ENCODE measurements around the gene SPATA13.

SPATA13 gene

DNA sequence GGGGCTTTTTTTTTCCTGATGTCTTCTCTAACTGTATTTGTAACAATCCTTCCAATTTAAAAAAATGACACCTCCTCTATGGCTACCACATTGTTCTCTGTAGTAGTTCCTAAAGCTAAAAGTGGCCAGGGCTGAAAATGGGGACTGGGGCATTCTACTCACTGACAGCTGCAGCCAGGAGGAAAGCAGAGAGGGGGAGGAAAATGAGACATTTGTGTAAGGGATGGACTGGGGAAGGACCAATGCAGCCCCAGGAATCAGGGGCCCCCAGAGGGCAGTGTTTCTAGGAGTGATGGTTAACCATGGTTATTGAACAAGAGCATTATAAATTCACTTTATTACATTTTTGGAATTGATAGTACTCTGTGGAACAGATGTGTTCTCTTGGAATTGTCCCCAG lies 114.5 kb downstream of the SPATA13 start:
- no peak overlapping the region for H3K27ac ChIP-seq
- intact Hi-C loops (cut with DNase I; ENCODE audit: low total_unique reads): no loop called here
- no peaks in the 10 kb centered on the region for H3K36me3 ChIP-seq
- no peak overlapping the region for H3K4me3 ChIP-seq
- no peak for DNase-seq
- no peaks in the 10 kb centered on the region for H3K9me3 ChIP-seq
- H3K27me3 ChIP-seq: no peaks in the 10 kb centered on the region
- peaks cover 0 to 24% (median 15%) of the 10 kb centered on the region in 4 donors for H3K4me1 ChIP-seq
- TF ChIP-seq, protein P1, sequence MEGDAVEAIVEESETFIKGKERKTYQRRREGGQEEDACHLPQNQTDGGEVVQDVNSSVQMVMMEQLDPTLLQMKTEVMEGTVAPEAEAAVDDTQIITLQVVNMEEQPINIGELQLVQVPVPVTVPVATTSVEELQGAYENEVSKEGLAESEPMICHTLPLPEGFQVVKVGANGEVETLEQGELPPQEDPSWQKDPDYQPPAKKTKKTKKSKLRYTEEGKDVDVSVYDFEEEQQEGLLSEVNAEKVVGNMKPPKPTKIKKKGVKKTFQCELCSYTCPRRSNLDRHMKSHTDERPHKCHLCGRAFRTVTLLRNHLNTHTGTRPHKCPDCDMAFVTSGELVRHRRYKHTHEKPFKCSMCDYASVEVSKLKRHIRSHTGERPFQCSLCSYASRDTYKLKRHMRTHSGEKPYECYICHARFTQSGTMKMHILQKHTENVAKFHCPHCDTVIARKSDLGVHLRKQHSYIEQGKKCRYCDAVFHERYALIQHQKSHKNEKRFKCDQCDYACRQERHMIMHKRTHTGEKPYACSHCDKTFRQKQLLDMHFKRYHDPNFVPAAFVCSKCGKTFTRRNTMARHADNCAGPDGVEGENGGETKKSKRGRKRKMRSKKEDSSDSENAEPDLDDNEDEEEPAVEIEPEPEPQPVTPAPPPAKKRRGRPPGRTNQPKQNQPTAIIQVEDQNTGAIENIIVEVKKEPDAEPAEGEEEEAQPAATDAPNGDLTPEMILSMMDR (IDR thresholded peaks at IDR 0.05): no peak

DNA sequence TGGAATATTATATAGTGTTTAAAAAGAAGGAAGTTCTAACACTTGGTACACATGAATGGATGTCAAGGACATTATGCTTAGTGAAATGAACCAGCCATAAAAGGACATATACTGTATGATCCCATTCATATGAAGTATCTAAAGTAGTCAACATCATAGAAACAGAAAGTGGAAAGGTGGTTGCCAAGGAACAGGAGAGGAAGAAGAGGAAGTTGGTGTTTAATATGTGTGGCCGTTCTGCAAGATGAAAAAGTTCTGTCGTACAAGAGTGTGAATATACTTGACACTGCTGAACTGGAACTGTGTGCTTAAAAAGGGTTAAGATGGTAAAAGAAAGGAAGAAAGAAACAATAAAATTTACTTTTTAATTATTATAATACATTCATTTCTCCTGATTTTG lies 115.8 kb downstream of the SPATA13 start:
- H3K4me3 ChIP-seq: no peak overlapping the region
- H3K9me3 ChIP-seq: no peaks in the 10 kb centered on the region
- no peaks in the 10 kb centered on the region for H3K27me3 ChIP-seq
- H3K36me3 ChIP-seq: no peaks in the 10 kb centered on the region
- H3K4me1 ChIP-seq: peaks cover 0 to 15% (median 9%) of the 10 kb centered on the region in 4 donors
- DNase-seq: no peak
- no peak overlapping the region for H3K27ac ChIP-seq
- TF ChIP-seq, protein P1 (IDR thresholded peaks at IDR 0.05): no peak
- intact Hi-C loops (cut with DNase I; ENCODE audit: low total_unique reads): no loop called here

DNA sequence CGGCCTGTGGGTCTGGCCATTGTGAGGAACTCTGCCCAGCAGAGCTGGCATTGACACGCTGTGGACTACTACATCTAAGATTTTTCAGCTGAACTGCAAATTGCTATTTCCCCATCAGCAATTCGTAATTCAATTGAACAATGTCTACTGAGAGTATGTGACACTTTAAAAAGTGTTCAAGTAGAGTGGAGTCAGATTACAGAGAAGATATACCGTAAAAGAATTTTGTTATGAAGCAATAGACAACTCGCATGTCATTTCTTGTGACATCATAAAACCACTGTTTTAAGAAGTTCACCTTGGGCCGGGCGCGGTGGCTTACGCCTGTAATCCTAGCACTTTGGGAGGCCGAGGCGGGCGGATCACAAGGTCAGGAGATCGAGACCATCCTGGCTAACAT lies 116.3 kb downstream of the SPATA13 start:
- Histone ChIP-seq H3K27ac (no peak overlapping the region), H3K36me3 (no peaks in the 10 kb centered on the region), H3K9me3 (no peaks in the 10 kb centered on the region), H3K4me3 (no peak overlapping the region), H3K27me3 (no peaks in the 10 kb centered on the region), H3K4me1 (peaks cover 0 to 12% (median 8%) of the 10 kb centered on the region in 4 donors)
- DNase-seq: no peak
- TF ChIP-seq, protein P1 (IDR thresholded peaks at IDR 0.05): no peak
- intact Hi-C loops (cut with DNase I; ENCODE audit: low total_unique reads): no loop called here

DNA sequence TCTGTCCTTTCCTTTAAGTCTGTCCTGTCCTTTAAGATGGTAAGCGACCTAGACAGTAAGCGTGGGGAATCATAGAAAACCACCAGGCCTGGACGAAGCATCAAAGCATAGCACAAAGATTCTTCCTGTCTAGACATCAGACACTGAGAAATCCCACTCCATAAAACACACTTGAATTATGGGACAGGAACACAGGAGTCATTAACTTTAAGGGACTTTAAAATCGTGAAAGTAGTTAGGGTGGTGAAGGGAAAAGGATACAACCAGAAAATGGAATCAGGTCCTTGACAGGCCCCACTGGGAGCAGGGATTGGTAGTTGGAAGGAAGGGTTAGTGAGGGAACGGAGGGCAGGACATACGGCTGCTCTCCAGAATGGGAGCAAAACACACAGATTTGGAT lies 117.2 kb downstream of the SPATA13 start:
- TF ChIP-seq, protein P1 (IDR thresholded peaks at IDR 0.05): no peak
- no peak overlapping the region for H3K4me3 ChIP-seq
- peaks cover 0 to 3% (median 2%) of the 10 kb centered on the region in 4 donors for H3K4me1 ChIP-seq
- H3K27me3 ChIP-seq: no peaks in the 10 kb centered on the region
- no peak for DNase-seq
- H3K9me3 ChIP-seq: no peaks in the 10 kb centered on the region
- H3K36me3 ChIP-seq: peaks cover 0 to under 1% (median 0%) of the 10 kb centered on the region in 3 donors
- intact Hi-C loops (cut with DNase I; ENCODE audit: low total_unique reads): no loop called here
- H3K27ac ChIP-seq: no peak overlapping the region

DNA sequence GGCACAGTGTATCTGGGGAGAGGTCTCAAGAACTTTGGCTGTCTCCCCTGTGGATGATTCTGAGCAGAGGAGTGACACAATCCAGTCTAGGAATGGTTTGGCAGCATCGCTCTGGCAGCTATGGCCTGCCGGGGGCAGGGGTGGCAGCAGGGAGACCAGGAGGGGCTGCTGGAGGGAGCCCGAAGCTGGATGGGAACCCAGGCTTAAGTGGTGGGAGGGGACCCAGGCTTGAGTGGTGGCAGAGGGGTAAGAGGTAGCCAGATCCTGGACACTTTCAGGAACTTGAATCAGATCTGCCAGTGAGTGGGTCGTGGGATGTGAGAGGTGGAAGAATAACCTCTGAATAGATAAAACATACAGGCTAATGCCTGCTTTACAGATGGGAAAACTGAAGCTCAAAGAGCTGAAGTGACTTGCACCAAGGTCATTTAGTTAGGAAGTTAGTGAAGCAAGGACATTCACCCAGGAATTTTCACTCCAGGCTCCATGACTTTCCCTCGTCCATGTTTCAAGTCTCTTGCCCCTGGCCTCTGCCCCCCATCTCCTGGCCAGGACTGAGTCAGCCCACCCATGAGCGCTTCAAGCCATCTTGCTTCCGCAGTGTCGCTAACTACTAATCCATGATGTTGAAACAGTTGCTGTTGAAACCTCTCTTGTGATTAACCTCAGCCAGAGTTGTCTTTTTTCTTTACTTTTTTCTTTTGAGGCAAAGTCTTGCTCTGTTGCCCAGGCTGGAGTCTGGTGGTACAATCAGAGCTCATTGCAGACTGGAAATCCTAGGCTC lies 119.0 kb downstream of the SPATA13 start:
- H3K9me3 ChIP-seq: no peaks in the 10 kb centered on the region
- intact Hi-C loops (cut with DNase I; ENCODE audit: low total_unique reads): no loop called here
- DNase-seq: no peak
- H3K4me1 ChIP-seq: no peaks in the 10 kb centered on the region
- no peak overlapping the region for H3K4me3 ChIP-seq
- no peak overlapping the region for H3K27ac ChIP-seq
- TF ChIP-seq, protein P1 (IDR thresholded peaks at IDR 0.05): no peak
- peaks cover 0 to 13% (median 7%) of the 10 kb centered on the region in 3 donors for H3K36me3 ChIP-seq
- no peaks in the 10 kb centered on the region for H3K27me3 ChIP-seq
